GM18526 (cell line): Measurements from ENCODE around the gene MAP3K20.

Experiments used
- POLR2A ChIP-seq: IDR thresholded peaks from 3 replicates; pipeline ENCODE4 v1.6.1; 2011; ENCODE audit not compliant: insufficient read length; ENCODE audit errors: extremely low read depth

The MAP3K20 gene

GRCh38 chr2:173130496-173131465 is 55.1 kb downstream of the MAP3K20 start:
- no peak for TF ChIP-seq POLR2A

GRCh38 chr2:173132531-173132930 is 56.9 kb downstream of the MAP3K20 start:
- TF ChIP-seq POLR2A: no peak

- no peak for TF ChIP-seq POLR2A
Measured at GRCh38 chr2:173134703-173135102, 59.1 kb downstream of the MAP3K20 start.

GRCh38 chr2:173136067-173136466 is 60.4 kb downstream of the MAP3K20 start:
- TF ChIP-seq POLR2A: no peak

GRCh38 chr2:173136599-173136998 is 61.0 kb downstream of the MAP3K20 start:
- TF ChIP-seq POLR2A: no peak

- TF ChIP-seq POLR2A: no peak
Measured at GRCh38 chr2:173137610-173138009, 62.0 kb downstream of the MAP3K20 start.

GRCh38 chr2:173138962-173139361 is 63.3 kb downstream of the MAP3K20 start:
- TF ChIP-seq POLR2A: no peak

- no peak for TF ChIP-seq POLR2A
Measured at GRCh38 chr2:173141666-173142065, 66.0 kb downstream of the MAP3K20 start.

GRCh38 chr2:173145454-173145853 is 69.8 kb downstream of the MAP3K20 start:
- no peak for TF ChIP-seq POLR2A

- TF ChIP-seq POLR2A: no peak
Measured at GRCh38 chr2:173146590-173146989, 70.9 kb downstream of the MAP3K20 start.

- TF ChIP-seq POLR2A: no peak
Measured at GRCh38 chr2:173148520-173148919, 72.9 kb downstream of the MAP3K20 start.

GRCh38 chr2:173149491-173149890 is 73.8 kb downstream of the MAP3K20 start:
- TF ChIP-seq POLR2A: no peak

GRCh38 chr2:173150087-173150486 is 74.4 kb downstream of the MAP3K20 start:
- no peak for TF ChIP-seq POLR2A

- TF ChIP-seq POLR2A: no peak
Measured at GRCh38 chr2:173150963-173151362, 75.3 kb downstream of the MAP3K20 start.

GRCh38 chr2:173151671-173152401 is 76.2 kb downstream of the MAP3K20 start:
- no peak for TF ChIP-seq POLR2A

- no peak for TF ChIP-seq POLR2A
Measured at GRCh38 chr2:173153301-173153885, 77.7 kb downstream of the MAP3K20 start.

- no peak for TF ChIP-seq POLR2A
Measured at GRCh38 chr2:173157676-173158293, 82.1 kb downstream of the MAP3K20 start.
